SK-N-MC (cell line): ENCODE data around the gene GATA2.

Source experiments
- EZH2 ChIP-seq: fragments of 200-600 bp; sonication (generic); IDR thresholded peaks from one replicate; pipeline ENCODE4 v1.6.1; 2017; ENCODE audit warnings: antibody characterized with exemption
- POLR2AphosphoS5 ChIP-seq: IDR thresholded peaks from 2 replicates; pipeline ENCODE4 v1.6.1; 2012; ENCODE audit warnings: mild to moderate bottlenecking, low read depth, low read length, borderline replicate concordance

- no peak for TF ChIP-seq EZH2
- TF ChIP-seq POLR2AphosphoS5: no peak
These were observed 767 bp upstream of the GATA2 start for GRCh38 chr3:128493570-128494366.
